EL (cell line): Measurements from ENCODE around the gene FIBP.
A peak's percentile ranks its signal among the peaks of the same experiment; 100 is the strongest.

Experiments used
- DNase-seq: peaks from one replicate; pipeline ENCODE4 v3.0.0-alpha.2; 2016

The FIBP gene

DNA sequence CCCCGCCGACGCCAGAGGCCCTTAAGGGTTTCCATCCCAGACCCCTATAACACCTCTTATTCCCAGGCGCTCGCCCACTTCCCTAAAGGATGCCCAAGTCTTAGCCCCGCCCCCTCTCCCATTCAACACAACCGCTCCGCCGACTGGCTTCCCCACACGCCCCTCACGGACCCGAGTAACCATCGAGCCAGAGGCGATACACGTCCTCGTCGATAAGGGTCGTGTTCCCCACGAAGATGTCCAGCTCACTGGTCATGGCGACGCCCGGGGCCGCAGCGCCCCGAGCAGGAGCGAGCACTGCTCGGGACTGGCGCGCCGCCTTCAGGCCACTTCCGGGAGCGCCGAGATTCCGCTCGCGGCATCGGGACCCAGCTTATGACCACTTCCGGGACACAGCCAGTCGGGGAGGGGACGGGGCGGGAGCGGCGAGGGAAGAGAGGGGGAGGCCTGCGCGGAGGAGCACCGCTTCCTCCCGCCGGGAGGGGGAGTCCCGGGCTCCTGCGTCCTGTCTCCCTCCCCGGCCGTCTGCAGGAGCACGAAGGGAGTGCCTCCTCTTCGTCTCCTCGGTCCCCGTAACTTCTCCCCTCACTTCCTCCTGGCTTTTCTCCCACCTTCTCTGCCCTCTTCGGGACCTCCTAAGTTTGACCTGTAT lies at the start of gene FIBP:
TSS of gene FIBP (minus strand) at position 309 of the 652 bp plus-strand sequence. CDS start at position 256, 53 bp downstream.
- peak; percentile 98 for DNase-seq

DNA sequence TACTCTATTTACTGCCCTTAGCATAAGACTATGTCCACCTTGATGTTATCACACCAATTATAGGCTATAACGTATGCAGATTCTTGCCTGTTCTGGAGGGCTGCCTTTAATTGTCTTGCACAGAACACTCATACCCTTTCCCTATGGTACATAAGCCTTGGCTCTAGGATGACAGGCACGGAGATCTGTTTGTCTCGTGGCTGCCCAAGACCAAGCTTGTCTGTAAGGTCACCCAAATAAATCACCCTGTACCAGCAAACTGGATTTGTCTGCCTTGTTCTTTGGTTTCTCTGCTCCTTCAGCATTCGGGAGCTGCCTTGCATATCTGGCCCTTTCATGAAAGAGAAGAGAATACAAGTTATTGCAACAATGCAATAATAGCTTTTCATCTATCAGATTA lies 49.5 kb upstream of the FIBP start:
- DNase-seq, result no peak

DNA sequence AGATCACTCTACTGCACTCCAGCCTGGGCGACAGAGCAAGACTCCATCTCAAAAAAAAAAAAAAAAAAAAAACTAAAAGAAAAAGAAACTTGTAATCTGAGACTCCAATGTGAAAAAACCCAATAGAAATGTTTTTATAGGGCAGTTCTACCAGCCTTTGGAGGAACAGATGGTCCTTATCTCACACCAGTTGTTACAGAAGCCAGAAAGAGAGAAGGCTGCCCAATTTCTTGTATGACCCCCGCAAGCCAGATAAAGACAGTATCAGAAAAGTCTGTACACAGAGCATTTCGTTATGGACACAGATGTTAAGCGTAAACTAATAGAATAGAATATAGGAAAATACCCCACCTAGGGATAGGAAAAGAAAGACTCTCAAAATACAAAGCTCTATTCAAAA lies 45.7 kb upstream of the FIBP start:
- DNase-seq, result no peak

DNA sequence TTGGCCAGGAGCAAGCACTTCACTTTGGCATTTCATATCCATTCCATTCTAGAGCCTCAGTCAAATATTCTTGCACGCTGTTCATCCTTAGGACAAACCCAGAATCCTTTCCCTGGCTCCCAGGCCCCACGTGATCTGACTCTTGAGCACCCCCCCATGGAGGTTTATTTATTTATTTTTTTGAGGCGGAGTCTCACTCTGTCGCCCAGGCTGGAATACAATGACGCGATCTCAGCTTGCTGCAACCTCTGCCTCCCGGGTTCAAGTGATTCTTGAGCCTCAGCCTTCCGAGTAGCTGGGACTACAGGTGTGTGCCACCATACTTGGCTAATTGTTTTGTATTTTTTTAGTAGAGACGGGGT lies 44.3 kb upstream of the FIBP start:
- peak; percentile 53 for DNase-seq

DNA sequence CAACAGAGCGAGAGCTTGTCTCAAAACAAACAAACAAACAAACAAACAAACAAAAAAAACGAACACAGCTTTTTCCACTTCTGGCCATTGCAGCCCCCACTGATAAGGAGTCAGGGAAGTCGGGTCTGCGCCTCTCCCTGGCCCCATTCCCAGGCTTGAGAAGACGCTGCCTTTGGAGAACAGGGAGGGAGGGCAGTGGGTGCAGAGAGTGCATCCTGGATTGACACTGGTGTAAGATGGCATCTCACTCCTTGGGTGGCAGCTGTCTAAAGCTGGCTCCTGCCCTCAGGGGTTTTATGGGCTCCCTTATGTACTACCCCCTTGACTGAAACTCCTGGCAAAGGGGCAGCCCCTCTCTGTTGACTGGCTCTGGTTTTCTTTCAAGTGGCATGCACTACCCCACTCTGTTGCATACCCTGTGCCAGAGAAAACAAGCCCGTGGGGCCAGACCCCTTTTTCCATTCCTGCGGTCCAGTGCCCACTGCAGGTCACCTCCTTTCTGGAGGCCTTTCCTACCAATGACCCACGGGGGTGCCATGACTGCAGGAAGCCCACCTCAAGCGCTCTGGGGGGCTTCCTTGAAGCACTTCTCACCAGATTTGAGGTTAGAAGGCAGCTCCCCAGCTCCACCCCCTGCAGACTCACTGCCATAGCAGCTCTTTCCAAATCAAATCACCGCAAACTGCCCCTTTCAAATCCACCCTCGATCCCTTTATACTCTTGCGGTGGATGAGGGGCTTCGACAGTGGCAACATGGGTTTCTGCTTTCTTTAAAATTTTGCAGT lies 43.7 kb upstream of the FIBP start:
- no peak for DNase-seq

DNA sequence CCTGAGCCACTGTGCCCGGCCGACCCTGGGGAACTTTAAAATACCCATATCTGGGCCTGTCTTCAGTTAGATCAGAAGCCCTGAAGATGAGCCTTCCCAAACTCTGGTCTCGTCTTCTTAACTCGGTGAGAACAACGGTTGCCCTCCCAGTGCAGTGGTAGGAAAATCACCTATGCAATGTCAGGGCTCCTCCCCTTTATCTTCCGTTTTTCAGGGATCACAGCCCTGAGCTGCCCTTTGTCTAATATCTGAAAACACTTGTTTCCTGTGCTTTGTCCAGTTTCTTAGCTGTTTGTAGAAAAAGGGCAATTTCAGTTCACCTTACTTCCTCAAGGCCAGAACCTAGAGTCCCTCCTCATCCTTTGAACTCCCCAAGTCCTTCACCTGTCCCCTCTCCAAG lies 40.4 kb upstream of the FIBP start:
- no peak for DNase-seq

DNA sequence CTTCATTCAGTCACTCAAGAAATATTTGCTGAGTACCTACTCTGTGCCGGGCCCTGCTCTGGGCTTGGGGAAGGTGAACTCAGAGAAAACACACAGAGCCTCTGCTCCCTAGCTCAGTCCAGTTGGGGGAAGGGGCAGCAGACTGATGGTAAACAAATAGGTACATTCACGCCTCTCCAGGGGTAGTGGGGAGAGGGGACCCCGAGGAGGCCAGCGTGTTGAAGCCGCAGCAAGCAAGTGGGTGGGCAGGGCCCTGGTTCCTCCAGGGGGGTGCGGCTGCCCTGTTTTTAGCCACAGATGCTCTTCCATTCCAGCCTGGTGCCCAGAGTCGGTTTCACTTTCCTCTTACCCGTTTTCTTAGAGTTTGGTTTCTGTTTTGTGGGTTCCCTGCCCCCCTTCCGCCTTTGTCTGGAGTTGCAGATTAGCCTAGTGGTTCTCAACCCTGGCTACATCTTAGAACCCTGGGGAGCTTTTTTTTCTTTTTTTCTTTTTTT lies 39.7 kb upstream of the FIBP start:
- no peak for DNase-seq

DNA sequence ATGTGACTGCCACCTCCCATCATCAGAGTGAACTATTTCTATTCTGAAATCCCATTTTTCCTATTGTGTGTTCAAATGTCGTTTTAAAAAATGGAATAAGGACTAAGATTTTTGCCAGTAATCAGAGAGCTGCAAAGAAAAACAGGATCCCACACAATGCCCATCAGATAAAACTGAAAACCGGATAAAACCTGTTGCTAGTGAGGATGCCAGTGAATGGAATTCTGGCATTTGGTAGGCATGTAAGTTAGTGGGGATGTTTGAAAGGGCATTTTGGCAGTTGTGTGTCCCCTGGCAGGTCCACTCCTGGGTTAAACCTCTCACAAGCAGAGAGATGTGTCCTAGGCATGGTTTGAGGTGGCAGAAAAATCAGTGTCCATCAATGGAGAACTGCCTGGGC lies 37.1 kb upstream of the FIBP start:
- no peak for DNase-seq

DNA sequence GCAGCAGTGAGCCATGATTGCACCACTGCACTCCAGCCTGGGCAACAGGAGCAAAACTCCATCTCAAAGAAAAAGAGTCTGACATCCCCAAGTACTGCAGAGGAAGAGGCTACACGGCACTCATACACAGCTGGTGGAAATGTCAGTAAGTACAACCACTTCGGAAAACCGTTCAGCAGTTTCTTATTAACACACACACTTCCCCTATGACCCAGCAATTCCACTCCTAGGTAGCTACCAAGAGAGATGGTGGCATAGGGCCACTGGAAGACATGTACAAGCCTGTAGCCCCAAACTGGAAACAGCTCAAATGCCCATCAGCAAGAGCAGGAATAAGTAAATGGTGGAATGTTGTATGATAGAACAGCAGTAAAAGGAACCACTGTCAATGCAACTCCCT lies 34.3 kb upstream of the FIBP start:
- no peak for DNase-seq

DNA sequence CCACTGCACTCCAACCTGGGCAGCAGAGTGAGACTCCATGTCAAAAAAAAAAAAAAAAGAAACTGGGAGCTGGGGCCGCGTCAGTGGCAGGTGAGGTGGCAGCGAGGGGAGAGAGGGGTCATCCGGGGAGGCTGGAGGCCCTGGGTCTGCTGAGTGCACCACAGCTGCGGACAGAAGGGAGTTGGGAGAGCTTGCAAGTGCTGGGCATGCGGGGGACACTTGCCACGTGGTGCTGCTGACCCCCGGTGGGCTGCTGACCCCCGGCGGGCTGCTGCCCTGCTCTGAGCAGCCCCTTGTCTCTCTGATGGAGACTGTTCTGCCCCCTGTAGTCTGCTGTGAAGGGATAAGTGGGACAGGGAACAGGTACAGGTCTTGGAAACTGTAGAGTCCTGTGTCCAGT lies 33.6 kb upstream of the FIBP start:
- no peak for DNase-seq

DNA sequence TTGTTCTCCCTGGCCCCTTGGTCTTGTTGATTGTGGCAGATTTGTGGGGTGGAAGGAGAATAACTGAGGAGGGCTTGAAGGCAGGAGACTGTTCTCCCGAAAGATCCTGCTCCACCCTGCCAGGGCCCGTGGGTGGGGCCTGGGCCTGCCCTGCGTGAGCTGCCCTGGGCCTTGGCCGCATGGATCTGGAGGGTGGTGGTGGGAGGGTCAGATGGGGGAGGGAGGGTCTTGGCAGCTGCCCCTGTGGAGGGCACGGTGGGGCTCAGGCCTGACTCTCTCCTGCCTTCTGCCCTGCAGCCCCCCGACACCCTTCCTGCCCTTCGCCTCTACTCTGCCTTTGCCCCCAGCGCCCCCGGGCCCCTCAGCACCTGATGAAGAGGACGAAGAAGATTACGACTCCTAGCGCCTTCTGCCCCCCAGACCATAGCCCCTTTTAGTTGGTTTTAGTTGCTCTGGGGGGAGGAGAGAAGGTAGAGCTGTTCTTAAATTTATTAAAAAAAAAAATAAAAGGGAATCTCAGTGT lies 32.8 kb upstream of the FIBP start:
- DNase-seq, result no peak

DNA sequence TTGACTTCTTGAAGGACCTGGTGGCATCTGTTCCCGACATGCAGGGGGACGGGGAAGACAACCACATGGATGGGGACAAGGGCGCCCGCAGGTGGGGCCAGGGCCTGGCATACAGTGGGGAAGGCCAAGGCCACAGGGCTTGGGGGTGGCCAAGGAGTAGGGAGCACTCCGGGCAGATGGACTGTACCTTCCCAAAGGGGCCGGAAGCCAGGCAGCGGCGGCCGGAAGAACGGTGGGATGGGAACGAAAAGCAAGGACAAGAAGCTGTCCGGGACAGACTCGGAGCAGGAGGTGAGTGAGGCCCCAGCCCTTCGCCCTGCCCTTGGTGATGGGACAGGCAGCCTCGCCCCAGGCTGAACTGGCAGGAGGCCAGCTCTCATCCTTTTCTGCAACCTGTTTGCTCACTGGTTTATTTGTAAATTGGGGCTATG lies 32.1 kb upstream of the FIBP start:
- DNase-seq, result peak; percentile 26

DNA sequence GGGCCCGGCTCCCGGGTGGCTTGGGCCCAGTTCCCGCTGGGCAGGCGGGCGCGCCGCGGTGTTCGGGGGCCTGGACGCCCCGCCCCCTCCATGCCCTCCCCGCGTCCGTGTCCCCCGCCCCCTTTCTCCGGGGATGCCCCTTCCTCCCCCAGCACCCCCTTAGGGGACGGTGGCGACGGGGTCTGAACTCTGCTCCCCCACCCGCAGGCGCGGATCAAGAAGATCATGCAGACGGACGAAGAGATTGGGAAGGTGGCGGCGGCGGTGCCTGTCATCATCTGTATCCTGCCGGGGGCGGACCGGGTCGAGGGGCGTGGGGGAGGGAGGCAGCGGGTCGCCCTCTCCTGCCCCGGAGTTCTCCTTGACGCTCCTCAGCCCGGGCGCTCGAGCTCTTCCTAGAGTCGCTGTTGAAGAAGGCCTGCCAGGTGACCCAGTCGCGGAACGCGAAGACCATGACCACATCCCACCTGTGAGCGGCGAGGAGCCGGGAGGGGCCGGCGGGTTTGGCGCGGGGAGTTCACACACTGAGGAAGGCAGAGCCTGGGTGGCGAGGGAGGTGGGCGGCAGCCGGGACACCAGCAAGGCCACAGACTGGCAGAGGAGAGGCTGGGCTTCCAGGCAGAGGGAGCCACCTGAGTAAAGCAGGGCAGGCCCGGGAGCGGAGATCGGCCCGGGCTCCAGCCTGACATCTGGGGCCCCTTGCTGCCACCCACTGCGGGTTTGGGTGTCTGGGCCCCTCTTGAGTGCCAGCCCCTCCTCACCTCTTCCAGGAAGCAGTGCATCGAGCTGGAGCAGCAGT lies 31.5 kb upstream of the FIBP start:
- DNase-seq, result no peak

DNA sequence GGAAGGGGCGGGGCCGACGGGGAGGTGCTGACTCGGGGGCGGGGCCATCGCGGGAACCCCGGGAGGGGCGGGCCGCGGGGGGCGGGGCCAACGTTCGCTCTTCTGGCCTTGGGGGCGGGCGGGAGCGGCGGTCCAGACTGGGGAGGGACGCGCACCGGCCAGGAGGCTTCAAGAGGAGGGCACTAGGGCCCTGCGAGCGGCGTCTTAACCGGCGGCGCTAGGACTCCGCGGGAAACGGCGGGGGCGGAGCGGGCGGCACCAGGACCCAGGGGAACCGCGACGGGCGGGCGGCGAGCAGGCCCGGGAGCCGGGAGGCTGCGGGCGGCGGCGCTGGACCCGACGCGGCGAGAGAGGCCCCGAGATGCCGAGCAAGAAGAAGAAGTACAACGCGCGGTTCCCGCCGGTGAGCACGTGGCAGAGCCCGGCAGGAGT lies 30.9 kb upstream of the FIBP start, which contains the start of gene DRAP1:
TSS of gene DRAP1 (plus strand) at position 286 of the 432 bp plus-strand sequence. CDS start at position 362, 76 bp downstream.
- DNase-seq, result peak; percentile 98

DNA sequence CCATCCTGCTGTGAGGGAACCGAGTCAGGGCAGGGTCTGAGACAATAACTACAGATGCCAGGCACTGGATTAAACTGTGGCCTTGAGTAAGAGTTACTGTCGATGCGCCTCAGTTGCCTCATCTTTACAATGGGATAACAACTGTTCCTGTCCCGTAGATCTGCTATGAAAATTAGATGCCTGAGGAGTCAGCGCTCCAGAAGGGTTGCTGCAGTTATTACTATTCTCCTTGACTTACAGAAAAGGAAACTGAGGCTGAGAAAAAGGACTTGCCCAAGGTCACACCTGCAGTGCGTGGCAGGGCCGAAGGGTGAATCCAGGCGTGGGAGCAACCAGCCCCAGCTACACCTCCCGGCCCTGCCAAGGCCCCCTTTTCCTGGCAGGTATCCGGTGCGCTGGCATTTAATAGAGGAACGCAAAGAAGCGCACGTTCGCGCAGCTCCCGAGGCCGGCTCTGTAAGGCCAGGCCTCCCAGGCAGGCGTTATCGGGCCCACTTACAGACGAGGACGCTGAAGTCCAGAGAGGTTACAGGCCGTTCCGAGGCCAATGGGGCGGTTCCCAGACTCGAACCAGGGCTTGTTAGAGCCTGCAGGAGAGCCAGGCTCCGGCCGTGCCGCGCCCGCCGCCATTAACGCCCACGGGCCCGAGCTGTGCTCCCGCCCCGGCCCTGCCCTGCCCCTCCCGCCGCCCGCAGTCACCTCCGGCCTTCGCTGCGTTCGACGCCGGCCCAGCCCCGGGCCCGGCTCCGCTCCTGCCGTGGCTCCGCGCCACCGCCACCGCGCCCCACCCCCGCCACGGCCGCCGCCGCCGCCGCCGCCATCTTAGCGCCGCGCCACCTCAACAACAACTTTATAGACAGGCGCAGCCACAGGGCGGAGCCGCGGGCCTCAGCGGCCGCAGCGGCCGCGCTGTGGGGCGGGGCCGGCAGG lies 30.2 kb upstream of the FIBP start, which contains the start of gene C11orf68:
TSS of gene C11orf68 (minus strand) at position 852 of the 930 bp plus-strand sequence. CDS start at position 821, 31 bp downstream.
- DNase-seq, result peak; percentile 48

DNA sequence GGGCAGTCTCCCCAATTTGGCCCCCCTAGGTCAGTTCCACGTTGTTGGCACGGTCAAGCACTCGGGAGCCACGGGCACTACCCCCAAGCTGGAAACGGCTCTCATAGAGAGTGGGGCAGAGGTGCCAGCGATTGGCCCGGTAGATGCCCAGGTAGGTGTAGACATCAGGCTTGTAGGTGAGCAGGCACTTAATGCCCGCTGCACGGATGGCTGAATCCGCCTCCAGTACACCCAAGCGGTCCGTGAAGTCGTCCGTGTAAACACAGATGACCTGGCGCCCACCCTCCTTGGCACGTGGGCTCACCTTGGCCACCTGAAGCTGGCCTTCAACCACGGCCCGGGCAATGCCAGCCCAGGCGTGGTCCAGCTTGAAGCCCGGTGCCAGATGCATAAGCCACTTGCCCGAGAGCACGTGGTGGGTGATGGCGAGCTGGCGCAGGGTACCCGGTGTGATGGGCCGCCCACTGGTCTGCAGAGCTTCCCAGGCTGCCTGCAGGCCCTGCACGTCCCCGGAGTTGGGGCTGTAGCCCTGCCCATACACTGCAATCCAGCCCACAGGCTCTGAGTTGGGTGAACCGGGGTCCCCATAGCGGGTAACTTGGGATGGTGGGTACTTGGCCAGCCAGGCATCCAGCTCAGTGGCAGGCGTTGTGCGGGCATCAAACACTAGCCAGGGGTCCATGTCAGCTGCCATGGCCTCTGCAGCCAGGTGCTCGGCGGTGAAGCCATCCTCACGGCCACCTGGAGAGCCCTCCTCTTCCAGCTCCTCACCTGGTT lies 29.4 kb upstream of the FIBP start:
- no peak for DNase-seq

DNA sequence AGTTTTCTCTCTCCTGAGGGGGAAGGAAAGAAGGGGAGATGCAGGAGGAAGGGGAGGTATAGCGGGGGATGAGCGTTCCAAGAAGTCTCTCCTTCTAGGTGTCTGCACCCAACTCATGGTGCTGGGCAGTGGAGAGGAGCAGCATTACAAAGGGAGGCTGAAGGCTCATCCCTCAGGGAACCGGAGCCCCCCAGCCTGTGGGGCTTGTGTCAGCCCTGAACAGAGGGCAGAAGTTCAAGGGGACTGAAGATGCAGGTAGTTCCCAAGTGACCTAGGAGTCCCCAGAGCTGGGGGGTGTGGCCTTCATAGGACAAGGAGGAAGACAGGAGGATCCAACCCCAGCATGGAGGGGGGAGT lies 28.8 kb upstream of the FIBP start:
- no peak for DNase-seq

DNA sequence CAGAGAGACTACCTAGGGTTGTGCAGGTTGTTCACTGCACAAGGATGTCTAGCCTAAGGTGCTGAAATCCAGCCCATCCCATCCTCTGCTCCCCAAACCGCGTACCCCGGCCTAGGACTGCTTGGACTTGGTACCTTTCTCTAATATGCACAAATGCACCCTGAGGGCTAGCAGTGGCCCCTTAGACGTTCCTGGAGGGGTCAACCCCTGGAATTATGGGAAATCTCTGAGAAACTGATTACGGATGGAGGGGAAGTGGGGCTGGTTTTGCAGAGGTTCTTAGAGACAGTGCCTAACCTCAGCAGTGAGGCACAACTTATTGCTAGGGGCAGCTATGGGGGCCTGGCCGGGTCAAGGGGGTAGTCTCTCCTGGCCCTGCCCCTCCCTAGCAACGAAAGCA lies 28.1 kb upstream of the FIBP start:
- no peak for DNase-seq

DNA sequence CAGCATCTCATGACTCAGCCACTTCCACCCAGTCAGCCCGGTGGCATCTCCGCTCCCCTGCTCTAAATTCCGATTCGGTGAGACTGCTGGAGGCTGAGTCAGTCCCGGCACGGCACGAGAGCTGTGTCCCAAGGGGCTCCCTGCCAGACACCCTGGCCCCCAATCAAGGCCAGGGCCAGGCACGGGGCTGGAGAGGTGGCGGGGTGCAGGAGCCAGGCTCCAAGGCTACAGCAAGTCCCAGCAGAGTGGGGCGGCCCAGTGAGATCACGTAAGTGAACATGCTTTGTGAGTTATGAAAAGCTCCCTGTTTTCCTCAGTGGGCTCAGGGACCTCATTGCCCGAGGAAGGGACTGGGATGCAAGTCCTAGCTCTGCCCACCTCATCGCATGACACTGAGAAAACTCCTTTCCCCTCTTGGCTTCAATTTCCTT lies 27.6 kb upstream of the FIBP start:
- peak; percentile 100 for DNase-seq

DNA sequence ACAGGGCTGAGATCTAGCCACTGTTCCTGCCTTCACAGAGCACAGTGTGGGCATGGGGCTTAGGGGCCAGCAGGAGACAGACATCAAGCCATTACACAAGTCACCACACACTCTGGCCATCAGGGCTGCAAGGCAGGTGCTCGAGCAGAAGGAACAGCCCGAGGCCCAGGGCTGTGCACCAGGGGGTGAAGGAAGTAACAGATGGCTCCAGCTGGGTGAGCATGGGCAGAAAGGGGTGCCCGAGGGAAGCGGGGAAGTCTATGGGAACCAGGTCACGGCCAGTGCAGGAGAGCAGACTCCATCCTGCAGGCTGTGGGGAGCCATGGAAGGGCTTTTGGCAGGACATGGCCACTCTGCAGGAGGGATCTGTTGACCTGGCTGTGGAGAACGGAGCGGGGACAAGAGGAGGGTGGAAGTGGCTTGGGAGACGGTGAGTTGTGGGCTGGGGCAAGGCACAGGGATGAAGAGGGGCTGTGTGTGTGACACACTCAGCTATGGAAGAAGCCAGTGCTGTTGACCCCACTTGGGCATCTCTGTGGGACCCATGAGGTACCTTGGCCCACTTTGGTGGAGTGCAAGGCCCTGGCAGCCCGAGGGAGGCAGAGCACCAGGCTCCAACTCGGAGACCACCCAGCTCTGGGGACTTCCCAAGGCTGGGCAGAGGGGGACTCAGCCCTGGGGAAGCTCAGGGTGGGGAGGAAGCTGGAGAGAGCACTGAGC lies 27.0 kb upstream of the FIBP start:
- DNase-seq, result peak; percentile 70
